ENCODE data around the gene SLFN11. TPM values are rescaled to one million over a fixed set of nuclear protein-coding genes. Genes with fewer than 3 reads are reported as not detected.

The SLFN11 gene
- total and polyA plus RNA-seq, 2 of the 8 experiments (the other 6 are each of a cell fraction or from before 2014, with no cell fraction given): 0.11 to 0.28 TPM

GRCh38 chr17:35338230-35338629 is 35.2 kb downstream of the SLFN11 start:
- Histone ChIP-seq H3K4me1 (replicated peaks in 1 of 4; ENCODE audit: control insufficient read depth in 3 of 4, insufficient read depth in 4 of 4, low read length in 3 of 4) (no peaks in the 10 kb centered on the region; a peak in 1 of 7 replicates), H3K27me3 (replicated peaks in 1 of 4; ENCODE audit: control insufficient read depth in 3 of 4, extremely low read depth in 1 of 4, insufficient read depth in 3 of 4, low read length in 3 of 4) (peaks cover 0 to 4% (median 0%) of the 10 kb centered on the region in 4 experiments; a peak in 2 of 7 replicates), H3K14ac (ENCODE audit: insufficient read length) (no peak overlapping the region), H3K9ac (replicated peaks in 1 of 4; ENCODE audit: extremely low read depth in 1 of 4, low read depth in 3 of 4, low read length in 3 of 4) (no peak overlapping the region), H4K91ac (replicated peaks; ENCODE audit: insufficient read length, low read length) (no peak overlapping the region), H3K4me2 (ENCODE audit: insufficient read depth in 1 of 2, low read depth in 2 of 2, low read length in 2 of 2) (no peak overlapping the region), H3K4me3 (ENCODE audit: extremely low read depth in 1 of 4, insufficient read depth in 2 of 4, low read depth in 3 of 4, low read length in 4 of 4) (no peak overlapping the region), H4K20me1 (replicated peaks in 1 of 2; ENCODE audit: control insufficient read depth in 1 of 2, insufficient read depth in 2 of 2, low read length in 2 of 2) (no peaks in the 10 kb centered on the region), H2AK5ac (ENCODE audit: low read depth, low read length) (no peak overlapping the region), H4K8ac (ENCODE audit: extremely low read depth, insufficient read depth, low read length) (no peak overlapping the region), H2AFZ (ENCODE audit: low read length) (no peak overlapping the region), H2BK20ac (ENCODE audit: low read length) (no peak overlapping the region), H3K79me2 (ENCODE audit: control insufficient read depth in 1 of 2, insufficient read depth in 2 of 2, low read length in 2 of 2) (no peaks in the 10 kb centered on the region), H2BK12ac (ENCODE audit: low read depth, low read length) (no peak overlapping the region), H2BK120ac (replicated peaks; ENCODE audit: low read depth, low read length) (no peak overlapping the region), H3K56ac (replicated peaks; ENCODE audit: insufficient read length, low read depth, low read length) (no peak overlapping the region), H2BK5ac (ENCODE audit: low read depth, low read length) (no peak overlapping the region), H3K9me3 (ENCODE audit: insufficient read depth in 2 of 2, low read depth in 1 of 2, low read length in 1 of 2) (peaks cover 0 to 4% of the 10 kb centered on the region in 2 experiments; a peak in 1 of 4 replicates), H3K23ac (ENCODE audit: insufficient read length) (no peak overlapping the region), H3K23me2 (ENCODE audit: low read depth, low read length) (no peaks in the 10 kb centered on the region; the same call in 1 of the 2 replicates), H3K27ac (ENCODE audit: low read depth, low read length) (no peak overlapping the region), H2BK15ac (ENCODE audit: low read length) (no peak overlapping the region), H4K5ac (ENCODE audit: insufficient read length, low read depth, low read length) (no peak overlapping the region), H3K36me3 (ENCODE audit: control insufficient read depth in 2 of 4, insufficient read depth in 4 of 4, low read length in 3 of 4) (no peaks in the 10 kb centered on the region), H3K4ac (replicated peaks; ENCODE audit: insufficient read length, low read depth, low read length) (no peak overlapping the region), H3K18ac (ENCODE audit: extremely low read depth, low read length) (no peak overlapping the region), H3K79me1 (ENCODE audit: low read depth, low read length) (no peaks in the 10 kb centered on the region)
- no peak for DNase-seq (ENCODE audit: low read depth in 1 of 2, low spot score in 2 of 2)
- ChIA-PET POLR2A (ENCODE audit: partially characterized antibody) (no interaction called here), CTCF (ENCODE audit: partially characterized antibody) (interaction anchor here (1.5 kb wide), 1 partner anchor 26 kb away, joined by 3 read pairs; no protein-coding TSS in a partner anchor)
- WGBS, 2 experiments (ENCODE audit: extremely low coverage in 1 of 2, insufficient coverage in 1 of 2, insufficient read length in 1 of 2, insufficient replicate concordance in 2 of 2, low coverage in 1 of 2, low lambda C conversion rate in 2 of 2, missing lambda C conversion rate in 1 of 2): 87% methylated on average over 2 of the region's 2 CpGs; no CpG with 5 or more reads in 1 of the 2 experiments
- FAIRE-seq: no peak

All from H1 (cell line).